H1 (cell line): ENCODE measurements around the gene HTR1D.

Source experiments
- ASH2L ChIP-seq: fragments of 200-600, 300-600 bp; sonication (generic); IDR thresholded peaks from one replicate; pipeline ENCODE4 v1.7.1; 2017; ENCODE audit warnings: low read length
- EZH2 ChIP-seq: fragments of 200-600 bp; sonication (generic); IDR thresholded peaks from 2 replicates; pipeline ENCODE4 v1.7.1; 2012; ENCODE audit warnings: low read depth, mild to moderate bottlenecking, moderate library complexity, low read length, inconsistent platforms; ENCODE audit not compliant: severe bottlenecking
- JUND ChIP-seq: IDR thresholded peaks from 2 replicates; pipeline ENCODE4 v1.6.1; 2011; ENCODE audit warnings: mild to moderate bottlenecking, improper control_type of control experiment, low read length
- MAFK ChIP-seq: IDR thresholded peaks from 2 replicates; pipeline ENCODE4 v1.6.1; 2012; ENCODE audit warnings: low read depth, mild to moderate bottlenecking, improper control_type of control experiment, low read length
- POLR2A ChIP-seq, 2 experiments: IDR thresholded peaks; 1 replicate in 1 of 2; 2 replicates in 1 of 2; pipeline ENCODE4 v1.6.1; 2011; ENCODE audit warnings: low read depth in 2 of 2, low read length in 2 of 2, mild to moderate bottlenecking in 2 of 2; ENCODE audit errors: control extremely low read depth in 1 of 2
- SAP30 ChIP-seq: fragments of 300-600 bp; sonication (generic); IDR thresholded peaks from 2 replicates; pipeline ENCODE4 v1.7.1; 2012; ENCODE audit warnings: low read length, moderate library complexity, mild to moderate bottlenecking, inconsistent platforms; ENCODE audit not compliant: insufficient read depth, insufficient replicate concordance
- TEAD4 ChIP-seq: IDR thresholded peaks from 2 replicates; pipeline ENCODE4 v1.6.1; 2012; ENCODE audit warnings: low read depth, low read length, inconsistent platforms, mixed read lengths
- TF ChIP-seq, protein P1 (sequence below), 3 experiments: IDR thresholded peaks; 1 replicate in 2 of 3; 2 replicates in 1 of 3; pipeline versions ENCODE4 v1.5.1 to v1.6.1; 2011; ENCODE audit warnings: low read length in 3 of 3, mild to moderate bottlenecking in 3 of 3, inconsistent platforms in 2 of 3, low read depth in 1 of 3, moderate library complexity in 1 of 3; ENCODE audit not compliant: insufficient read depth in 1 of 3; ENCODE audit errors: control extremely low read depth in 1 of 3
- TF ChIP-seq, protein P2 (sequence below): IDR thresholded peaks from 2 replicates; pipeline ENCODE4 v1.6.1; 2011; ENCODE audit warnings: low read length, improper control_type of control experiment

DNA sequence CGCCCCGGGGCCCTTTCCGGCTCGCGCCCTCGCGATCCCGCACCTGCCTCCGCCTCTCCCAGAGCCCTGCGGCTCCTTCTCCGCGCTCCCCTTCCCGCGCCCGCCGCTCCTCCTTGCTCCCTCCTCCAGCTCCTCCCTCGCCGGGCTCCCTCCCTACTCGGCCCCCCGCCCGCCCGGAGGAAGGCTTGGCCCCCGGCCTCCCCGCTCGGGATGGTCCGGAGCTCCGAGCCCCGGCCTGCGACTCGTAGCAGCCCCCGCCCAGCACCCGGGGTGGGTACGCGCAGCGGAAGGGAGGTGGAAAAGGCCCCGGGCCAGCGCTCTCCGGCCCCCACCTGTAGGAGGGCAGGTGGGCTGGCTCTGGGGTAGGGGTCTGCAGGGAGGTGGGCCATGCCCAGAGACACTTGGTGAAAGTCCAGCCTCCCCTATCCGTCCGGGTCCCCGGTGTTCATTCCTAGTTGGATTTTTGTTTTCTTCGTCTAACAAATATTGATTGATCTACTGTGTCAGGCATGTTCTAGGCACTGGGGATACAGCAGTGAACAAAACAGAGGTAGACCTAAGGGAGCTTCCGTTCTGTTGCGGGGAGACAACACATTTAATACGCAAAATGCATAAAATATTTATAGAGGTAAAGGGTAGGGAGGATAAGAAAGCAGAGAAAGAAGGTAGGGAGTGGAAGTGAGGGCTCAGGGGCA lies at the start of gene HTR1D:
- TF ChIP-seq, protein P1, sequence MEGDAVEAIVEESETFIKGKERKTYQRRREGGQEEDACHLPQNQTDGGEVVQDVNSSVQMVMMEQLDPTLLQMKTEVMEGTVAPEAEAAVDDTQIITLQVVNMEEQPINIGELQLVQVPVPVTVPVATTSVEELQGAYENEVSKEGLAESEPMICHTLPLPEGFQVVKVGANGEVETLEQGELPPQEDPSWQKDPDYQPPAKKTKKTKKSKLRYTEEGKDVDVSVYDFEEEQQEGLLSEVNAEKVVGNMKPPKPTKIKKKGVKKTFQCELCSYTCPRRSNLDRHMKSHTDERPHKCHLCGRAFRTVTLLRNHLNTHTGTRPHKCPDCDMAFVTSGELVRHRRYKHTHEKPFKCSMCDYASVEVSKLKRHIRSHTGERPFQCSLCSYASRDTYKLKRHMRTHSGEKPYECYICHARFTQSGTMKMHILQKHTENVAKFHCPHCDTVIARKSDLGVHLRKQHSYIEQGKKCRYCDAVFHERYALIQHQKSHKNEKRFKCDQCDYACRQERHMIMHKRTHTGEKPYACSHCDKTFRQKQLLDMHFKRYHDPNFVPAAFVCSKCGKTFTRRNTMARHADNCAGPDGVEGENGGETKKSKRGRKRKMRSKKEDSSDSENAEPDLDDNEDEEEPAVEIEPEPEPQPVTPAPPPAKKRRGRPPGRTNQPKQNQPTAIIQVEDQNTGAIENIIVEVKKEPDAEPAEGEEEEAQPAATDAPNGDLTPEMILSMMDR (IDR thresholded peaks at IDR 0.05; ENCODE audit: control extremely low read depth in 1 of 3, insufficient read depth in 1 of 3, low read depth in 1 of 3, low read length in 3 of 3) = no peak
- TF ChIP-seq ASH2L (no peak), SAP30 (no peak), EZH2 (no peak), JUND (no peak), POLR2A (IDR thresholded peaks at IDR 0.05; ENCODE audit: control extremely low read depth in 1 of 2, low read depth in 2 of 2, low read length in 2 of 2) (no peak), MAFK (no peak), TEAD4 (no peak)
- TF ChIP-seq, protein P2, sequence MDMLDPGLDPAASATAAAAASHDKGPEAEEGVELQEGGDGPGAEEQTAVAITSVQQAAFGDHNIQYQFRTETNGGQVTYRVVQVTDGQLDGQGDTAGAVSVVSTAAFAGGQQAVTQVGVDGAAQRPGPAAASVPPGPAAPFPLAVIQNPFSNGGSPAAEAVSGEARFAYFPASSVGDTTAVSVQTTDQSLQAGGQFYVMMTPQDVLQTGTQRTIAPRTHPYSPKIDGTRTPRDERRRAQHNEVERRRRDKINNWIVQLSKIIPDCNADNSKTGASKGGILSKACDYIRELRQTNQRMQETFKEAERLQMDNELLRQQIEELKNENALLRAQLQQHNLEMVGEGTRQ = no peak
